Stimulated activated CD4-positive, alpha-beta T cell treated with anti-CD3 and anti-CD28 coated beads, Interleukin-2, amount 100 ng/mL, for 48 hours (primary cell): ENCODE data around the gene PIM1.
"Not testable (repeated sequence)": the region's sequence is repeated elsewhere in the genome, so short reads cannot be mapped to it uniquely, and the experiment has no call there.

ENCODE experiments used
- DNase-seq, 2 donors: peaks; one replicate each; pipeline ENCODE4 v3.0.0-alpha.2; 2020

The PIM1 gene

GRCh38 chr6:37171970-37172812 is 2.2 kb downstream of the PIM1 start:
- peak; percentile 88 to 89 for DNase-seq

- DNase-seq = no peak
Measured at GRCh38 chr6:37172912-37173492, 3.0 kb downstream of the PIM1 start.

GRCh38 chr6:37173493-37174195 is 3.7 kb downstream of the PIM1 start:
- peak in 1 of 2 donors; percentile 32 for DNase-seq

- no peak for DNase-seq
Measured at GRCh38 chr6:37174196-37174514, 4.2 kb downstream of the PIM1 start.

GRCh38 chr6:37174515-37175331 is 4.8 kb downstream of the PIM1 start:
- no peak for DNase-seq

- no peak for DNase-seq
Measured at GRCh38 chr6:37175332-37176267, 5.6 kb downstream of the PIM1 start.

- DNase-seq = no peak
Measured at GRCh38 chr6:37176268-37177076, 6.5 kb downstream of the PIM1 start.

GRCh38 chr6:37177077-37177934 is 7.4 kb downstream of the PIM1 start:
- DNase-seq = no peak

GRCh38 chr6:37177935-37178517 is 8.1 kb downstream of the PIM1 start:
- no peak for DNase-seq

GRCh38 chr6:37180075-37180474 is 10.1 kb downstream of the PIM1 start:
- no peak for DNase-seq

- not testable (repeated sequence) for DNase-seq
Measured at GRCh38 chr6:37180610-37181009, 10.7 kb downstream of the PIM1 start.

- no peak for DNase-seq
Measured at GRCh38 chr6:37182736-37183590, 13.0 kb downstream of the PIM1 start.

- not testable (repeated sequence) for DNase-seq
Measured at GRCh38 chr6:37185949-37186720, 16.2 kb downstream of the PIM1 start.

- DNase-seq = no peak
Measured at GRCh38 chr6:37187321-37188022, 17.5 kb downstream of the PIM1 start.

- no peak for DNase-seq
Measured at GRCh38 chr6:37188962-37189510, 19.1 kb downstream of the PIM1 start.

- DNase-seq = no peak
Measured at GRCh38 chr6:37190159-37190535, 20.2 kb downstream of the PIM1 start.

GRCh38 chr6:37192666-37193065 is 22.7 kb downstream of the PIM1 start:
- DNase-seq = no peak
